T-helper 1 cell treated with Interleukin-12 subunit alpha and Interleukin-12 subunit beta and Interleukin-4 antibody, amounts not matched to agents 30 μg/mL and 1 μg/mL, for 36 hours (primary cell): ENCODE data around the gene GALK2.

Experiments
- H3K27ac Mint-ChIP-seq: one replicate; pipeline ENCODE4 v1.8.0; 2021; ENCODE audit warnings: mild to moderate bottlenecking, mixed read lengths
- H3K27me3 Mint-ChIP-seq: one replicate; pipeline ENCODE4 v1.8.0; 2021; ENCODE audit warnings: low read depth, mixed read lengths
- H3K36me3 Mint-ChIP-seq: one replicate; pipeline ENCODE4 v1.8.0; 2021; ENCODE audit warnings: low read depth, mixed read lengths
- H3K4me1 Mint-ChIP-seq: one replicate; pipeline ENCODE4 v1.8.0; 2021; ENCODE audit warnings: low read depth, mixed read lengths
- H3K4me3 Mint-ChIP-seq: one replicate; pipeline ENCODE4 v1.8.0; 2021; ENCODE audit warnings: mild to moderate bottlenecking, moderate library complexity, mixed read lengths
- H3K9me3 Mint-ChIP-seq: one replicate; pipeline ENCODE4 v1.8.0; 2021; ENCODE audit warnings: mixed read lengths

GALK2 gene

DNA sequence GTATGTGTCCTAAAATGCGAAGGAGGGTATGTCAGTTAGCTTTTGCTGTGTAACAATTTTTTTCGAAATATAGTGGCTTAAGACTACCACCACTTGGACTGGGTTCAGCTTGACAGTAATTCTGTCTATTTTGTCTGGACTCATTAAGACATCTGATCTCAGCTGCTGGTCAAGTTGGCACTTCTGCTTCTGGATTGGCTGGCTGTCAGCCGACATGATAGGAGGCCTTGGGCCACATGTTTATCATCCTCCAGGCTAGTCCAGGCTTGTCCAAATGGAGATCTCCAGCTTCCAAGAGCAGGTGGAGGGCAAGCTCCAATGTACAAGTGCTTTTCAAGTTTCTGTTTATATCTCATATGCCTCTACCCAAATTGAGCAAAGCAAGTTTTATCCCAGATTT lies 95.9 kb downstream of the GALK2 start:
- no peaks in the 10 kb centered on the region for H3K9me3 Mint-ChIP-seq
- no peak overlapping the region for H3K27ac Mint-ChIP-seq
- H3K36me3 Mint-ChIP-seq: peaks cover 5% of the 10 kb centered on the region
- no peaks in the 10 kb centered on the region for H3K27me3 Mint-ChIP-seq
- H3K4me1 Mint-ChIP-seq: peaks cover 5% of the 10 kb centered on the region
- no peak overlapping the region for H3K4me3 Mint-ChIP-seq

DNA sequence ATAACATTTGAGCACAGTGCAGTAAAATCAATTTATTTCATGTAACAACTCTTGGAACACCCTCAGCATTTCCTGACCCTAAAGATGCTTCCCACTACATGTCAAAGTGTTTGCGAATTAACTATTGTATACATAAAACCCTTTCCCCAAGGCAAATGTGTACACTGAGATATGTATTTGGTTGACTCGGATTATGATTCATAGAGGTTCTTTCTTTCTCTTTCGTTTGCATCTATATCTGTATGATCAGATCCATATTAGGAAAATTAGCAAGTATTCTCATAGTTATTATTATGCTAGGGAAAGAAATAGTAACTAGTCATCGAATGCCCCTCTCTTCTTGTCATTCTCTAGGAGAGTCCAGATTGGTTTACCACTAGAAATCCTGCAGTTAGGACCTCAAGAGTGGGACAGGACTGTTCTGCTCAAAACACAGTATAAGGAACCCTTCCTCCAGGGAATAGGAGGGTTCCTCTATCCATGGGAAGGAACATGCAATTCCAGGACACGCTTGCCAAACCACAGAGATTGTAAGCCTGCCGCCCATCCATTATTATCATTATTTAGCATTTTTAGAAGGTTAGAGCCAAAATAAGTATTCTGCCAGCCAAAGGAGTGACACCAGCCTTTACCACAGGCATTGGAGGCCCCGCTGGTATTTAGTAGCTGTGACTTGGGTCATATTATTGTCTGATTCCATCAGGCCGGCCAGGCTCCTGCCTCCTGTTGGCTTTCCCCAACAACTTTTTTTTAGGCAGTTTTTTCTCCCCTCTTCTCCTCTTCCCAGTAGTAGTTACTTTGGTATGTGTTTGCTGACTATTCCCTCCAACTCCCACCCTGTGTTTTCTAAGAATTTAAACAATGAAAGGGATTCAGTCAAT lies 100.7 kb downstream of the GALK2 start:
- H3K4me1 Mint-ChIP-seq: peaks cover 5% of the 10 kb centered on the region
- no peaks in the 10 kb centered on the region for H3K9me3 Mint-ChIP-seq
- no peak overlapping the region for H3K4me3 Mint-ChIP-seq
- H3K27ac Mint-ChIP-seq: no peak overlapping the region
- no peaks in the 10 kb centered on the region for H3K27me3 Mint-ChIP-seq
- H3K36me3 Mint-ChIP-seq: peaks cover 8% of the 10 kb centered on the region

DNA sequence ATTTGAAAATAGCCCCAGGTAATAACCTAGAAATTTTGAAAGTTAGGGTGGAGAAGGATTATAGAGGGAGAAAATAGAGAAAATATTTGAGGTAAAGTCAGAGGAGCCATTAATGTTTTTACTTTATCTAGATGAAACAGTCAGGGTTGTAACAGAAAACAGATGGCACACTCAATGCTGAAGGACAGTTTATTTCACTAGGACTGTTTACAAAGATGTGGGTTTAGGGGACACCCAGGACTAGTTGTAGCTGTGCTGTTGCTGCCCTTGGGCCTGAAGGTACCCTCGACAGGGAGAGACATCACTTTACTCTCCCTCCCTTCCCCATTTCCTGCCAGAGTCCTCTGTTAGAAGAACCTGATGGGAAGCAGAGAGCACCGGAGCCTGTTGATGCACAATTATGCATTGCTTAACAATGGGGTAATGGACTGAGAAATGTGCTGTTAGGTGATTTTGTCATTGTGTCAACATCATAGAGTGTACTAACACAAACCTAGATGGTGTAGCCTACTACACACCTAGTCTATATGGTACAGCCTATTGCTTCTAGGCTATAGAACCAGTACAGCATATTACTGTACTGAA lies 103.8 kb downstream of the GALK2 start:
- no peak overlapping the region for H3K4me3 Mint-ChIP-seq
- peaks cover 4% of the 10 kb centered on the region for H3K36me3 Mint-ChIP-seq
- peaks cover 5% of the 10 kb centered on the region for H3K4me1 Mint-ChIP-seq
- no peaks in the 10 kb centered on the region for H3K9me3 Mint-ChIP-seq
- H3K27ac Mint-ChIP-seq: no peak overlapping the region
- H3K27me3 Mint-ChIP-seq: no peaks in the 10 kb centered on the region

DNA sequence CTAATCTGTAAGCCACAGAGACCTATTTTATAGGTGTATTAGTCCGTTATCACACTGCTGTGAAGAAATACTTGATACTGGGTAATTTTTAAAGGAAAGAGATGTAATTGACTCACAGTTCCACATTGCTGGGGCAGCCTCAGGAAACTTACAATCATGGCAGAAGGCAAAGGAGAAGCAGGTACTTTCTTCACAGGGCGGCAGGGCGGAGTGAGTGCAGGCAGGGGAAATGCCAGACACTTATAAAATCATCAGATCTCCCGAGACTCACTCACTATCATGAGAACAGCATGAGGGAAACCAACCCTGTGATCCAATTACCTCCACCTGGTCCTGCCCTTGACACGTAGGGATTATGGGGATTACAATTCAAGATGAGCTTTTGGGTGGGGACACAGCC lies 108.7 kb downstream of the GALK2 start:
- peaks cover 18% of the 10 kb centered on the region for H3K36me3 Mint-ChIP-seq
- H3K4me1 Mint-ChIP-seq: no peaks in the 10 kb centered on the region
- H3K27ac Mint-ChIP-seq: no peak overlapping the region
- no peaks in the 10 kb centered on the region for H3K9me3 Mint-ChIP-seq
- no peaks in the 10 kb centered on the region for H3K27me3 Mint-ChIP-seq
- no peak overlapping the region for H3K4me3 Mint-ChIP-seq

DNA sequence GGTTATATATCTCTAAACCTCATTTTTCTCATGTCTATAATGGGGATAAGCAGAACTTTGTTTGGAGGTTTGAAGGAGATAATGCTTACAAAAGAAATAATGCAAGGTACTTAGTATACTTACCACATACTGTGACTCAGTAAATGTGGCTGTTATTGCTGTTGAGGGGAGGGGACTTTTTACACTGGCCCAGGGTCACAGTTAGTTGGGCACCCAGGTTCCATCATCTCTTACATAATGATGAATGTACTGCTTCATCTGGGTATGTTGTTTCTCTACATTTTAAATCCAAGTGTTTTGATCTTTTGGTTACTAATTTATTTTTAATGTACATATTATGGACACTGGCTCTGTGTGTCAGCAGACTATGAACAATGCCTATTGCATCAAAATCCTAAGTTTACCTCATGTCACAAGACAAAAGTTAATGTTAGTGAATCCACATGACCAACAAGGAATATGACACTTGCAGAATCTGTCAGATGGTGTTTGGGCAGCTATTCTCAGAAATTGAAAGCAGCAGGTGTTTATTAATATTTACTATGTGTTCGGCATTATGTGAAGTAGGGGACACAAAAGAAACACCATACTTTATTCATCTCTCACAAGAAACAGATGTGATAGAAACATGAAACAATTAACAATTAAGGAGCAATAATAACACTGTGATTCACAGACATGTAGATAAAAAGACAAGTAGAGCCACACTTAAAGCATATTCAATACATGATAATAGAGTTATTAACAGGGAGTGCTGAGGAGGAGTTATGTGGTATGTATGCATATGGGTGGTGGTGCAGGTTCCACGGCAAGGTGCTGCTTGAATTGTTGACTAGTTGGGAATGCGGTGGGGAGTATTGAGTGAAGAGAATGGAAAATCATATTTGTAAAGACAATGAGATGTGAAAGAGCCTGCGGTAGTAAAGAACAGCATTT lies 109.7 kb downstream of the GALK2 start:
- H3K36me3 Mint-ChIP-seq: peaks cover 26% of the 10 kb centered on the region
- H3K9me3 Mint-ChIP-seq: peaks cover under 1% of the 10 kb centered on the region
- no peak overlapping the region for H3K4me3 Mint-ChIP-seq
- no peaks in the 10 kb centered on the region for H3K27me3 Mint-ChIP-seq
- no peaks in the 10 kb centered on the region for H3K4me1 Mint-ChIP-seq
- no peak overlapping the region for H3K27ac Mint-ChIP-seq

DNA sequence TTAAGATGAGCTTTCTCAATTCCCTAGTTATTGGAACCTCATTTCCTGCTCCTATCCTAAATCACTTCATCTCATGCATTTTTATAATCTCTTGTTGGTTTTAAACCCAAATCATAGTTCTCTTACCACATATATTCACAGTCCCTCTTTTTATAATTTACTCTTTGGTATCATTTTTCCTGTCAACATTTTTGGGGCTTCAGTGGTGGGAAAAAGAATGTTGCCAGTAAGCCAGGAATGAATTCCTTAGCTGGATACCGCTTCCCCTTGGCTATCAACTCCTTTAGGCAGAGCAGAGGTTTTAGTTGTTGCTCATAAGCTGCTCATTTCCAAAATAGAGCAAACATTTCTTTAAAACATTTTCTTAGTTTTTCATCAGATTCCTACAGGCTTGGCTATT lies 112.3 kb downstream of the GALK2 start:
- Mint-ChIP-seq H3K27ac (no peak overlapping the region), H3K36me3 (peaks cover 47% of the 10 kb centered on the region), H3K4me1 (peaks cover 8% of the 10 kb centered on the region), H3K9me3 (peaks cover 6% of the 10 kb centered on the region), H3K4me3 (no peak overlapping the region), H3K27me3 (no peaks in the 10 kb centered on the region)

DNA sequence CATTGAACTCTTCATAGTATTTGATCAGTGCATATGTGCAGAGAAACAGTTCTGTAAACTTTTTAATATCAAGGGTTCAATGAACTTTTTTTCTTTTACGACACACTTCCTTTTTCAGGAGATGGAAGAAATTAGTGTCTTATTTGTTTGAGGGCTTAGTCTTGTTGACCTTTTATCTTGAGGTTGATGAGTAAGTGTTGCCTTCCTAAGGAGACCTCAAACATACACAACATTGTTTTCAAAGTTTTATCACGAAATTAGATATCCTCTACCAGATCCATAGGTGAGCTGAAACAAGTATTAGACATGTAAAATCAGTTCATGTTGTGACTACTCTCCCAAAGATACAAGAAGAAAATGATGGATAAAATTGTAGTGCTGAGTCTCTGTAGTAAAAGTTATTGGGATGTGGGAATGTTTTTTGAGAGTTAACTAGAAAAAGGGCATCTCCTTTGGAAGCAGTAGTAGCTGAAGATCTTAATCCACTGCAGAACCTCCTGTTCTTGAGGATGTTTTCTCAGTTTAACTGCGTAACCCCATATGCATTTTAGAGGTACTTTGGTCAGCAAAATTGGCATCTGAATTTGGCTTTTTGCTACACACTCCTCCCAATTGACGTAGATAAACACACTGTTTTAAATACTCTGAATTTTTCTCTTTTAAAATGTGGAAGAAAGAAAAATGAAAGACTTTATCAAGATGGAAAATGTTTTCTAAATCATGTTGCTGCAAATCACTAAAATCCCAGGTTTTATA lies 116.8 kb downstream of the GALK2 start:
- peaks cover 22% of the 10 kb centered on the region for H3K4me1 Mint-ChIP-seq
- peak overlapping the region; percentile 50 for H3K27ac Mint-ChIP-seq

DNA sequence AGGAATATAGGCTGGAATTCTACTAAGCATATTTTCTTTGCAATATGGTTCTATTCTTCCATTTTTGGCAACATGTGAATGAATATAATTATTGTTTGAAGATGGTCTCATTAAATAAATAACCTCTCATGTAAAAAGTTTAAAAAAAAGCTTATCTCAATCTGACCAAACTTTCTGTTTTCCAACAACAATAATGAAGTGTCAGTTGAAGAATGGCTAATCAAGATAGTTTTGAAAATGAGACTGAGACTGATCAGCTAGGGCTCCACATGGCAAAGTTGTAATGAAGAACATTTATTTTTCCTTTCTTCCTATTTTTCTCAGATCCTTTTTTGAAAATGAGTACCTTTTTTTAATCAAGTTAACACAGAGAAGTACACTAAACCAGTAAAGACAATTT lies 117.4 kb downstream of the GALK2 start:
- peaks cover 59% of the 10 kb centered on the region for H3K36me3 Mint-ChIP-seq
- H3K4me1 Mint-ChIP-seq: peaks cover 23% of the 10 kb centered on the region
- no peaks in the 10 kb centered on the region for H3K27me3 Mint-ChIP-seq
- no peak overlapping the region for H3K4me3 Mint-ChIP-seq
- peaks cover 6% of the 10 kb centered on the region for H3K9me3 Mint-ChIP-seq
- no peak overlapping the region for H3K27ac Mint-ChIP-seq

More for the DNA sequence above, 116.8 kb downstream of the GALK2 start:
- Mint-ChIP-seq H3K4me3 (no peak overlapping the region), H3K27me3 (no peaks in the 10 kb centered on the region), H3K9me3 (peaks cover 6% of the 10 kb centered on the region), H3K36me3 (peaks cover 59% of the 10 kb centered on the region)

DNA sequence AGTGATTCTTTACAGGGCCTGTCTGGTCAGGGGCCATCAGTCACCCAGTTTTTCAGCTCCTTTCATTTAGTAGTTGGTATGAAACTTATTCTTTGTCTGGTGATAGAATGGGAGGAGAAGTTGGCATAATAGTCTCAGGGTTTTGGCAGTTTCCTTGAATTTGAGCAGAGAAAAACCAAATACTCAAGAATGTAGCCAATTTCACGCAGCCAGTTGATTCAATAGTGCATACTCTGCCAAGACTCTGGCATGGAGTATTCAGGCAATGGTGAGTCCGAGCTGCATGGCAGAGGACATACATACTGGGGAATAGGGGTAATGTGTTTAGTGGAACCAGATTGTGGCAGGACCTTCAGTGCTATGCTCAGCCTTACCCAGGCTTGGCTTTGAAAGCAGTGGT lies 118.3 kb downstream of the GALK2 start:
- no peaks in the 10 kb centered on the region for H3K27me3 Mint-ChIP-seq
- no peak overlapping the region for H3K4me3 Mint-ChIP-seq
- no peak overlapping the region for H3K27ac Mint-ChIP-seq
- peaks cover 6% of the 10 kb centered on the region for H3K9me3 Mint-ChIP-seq
- peaks cover 23% of the 10 kb centered on the region for H3K4me1 Mint-ChIP-seq
- H3K36me3 Mint-ChIP-seq: peaks cover 61% of the 10 kb centered on the region

DNA sequence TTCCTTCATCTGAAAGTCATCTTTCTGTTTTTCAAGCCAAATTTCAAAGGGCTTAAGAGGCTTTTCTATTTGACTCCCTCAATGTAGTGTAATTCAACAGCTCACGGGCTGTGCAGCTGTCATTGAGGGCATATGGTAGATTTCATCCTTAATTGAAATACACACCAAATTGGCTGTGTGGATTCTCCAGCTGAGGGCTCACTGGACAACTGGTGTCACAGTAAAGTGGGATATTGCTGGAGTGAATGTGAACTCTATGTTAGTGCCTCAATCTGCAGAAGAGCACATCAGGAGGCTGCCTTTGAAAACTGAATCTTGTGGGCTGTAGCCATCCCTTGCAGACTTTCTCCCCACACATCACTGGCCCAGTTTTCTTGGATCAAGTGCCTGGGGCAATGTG lies 120.1 kb downstream of the GALK2 start:
- Mint-ChIP-seq H3K9me3 (peaks cover 2% of the 10 kb centered on the region), H3K4me3 (no peak overlapping the region), H3K36me3 (peaks cover 57% of the 10 kb centered on the region), H3K27ac (no peak overlapping the region), H3K27me3 (no peaks in the 10 kb centered on the region), H3K4me1 (peaks cover 23% of the 10 kb centered on the region)

DNA sequence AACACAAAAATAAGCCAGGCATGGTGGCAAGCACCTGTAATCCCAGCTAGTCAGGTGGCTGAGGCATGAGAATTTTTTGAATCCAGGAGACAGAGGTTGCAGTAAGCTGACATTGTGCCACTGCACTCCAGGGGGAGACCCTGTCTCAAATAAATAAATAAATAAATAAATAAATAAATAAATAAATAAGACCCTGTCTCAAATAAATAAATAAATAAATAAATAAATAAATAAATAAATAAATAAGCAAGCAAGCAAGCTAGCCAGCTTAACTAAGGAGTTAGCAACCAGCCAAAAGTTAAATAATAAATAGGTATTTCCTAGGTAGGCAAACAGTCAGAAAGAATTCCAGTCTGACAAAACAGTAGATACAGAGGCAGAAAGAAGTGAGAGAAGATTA lies 123.9 kb downstream of the GALK2 start:
- H3K4me1 Mint-ChIP-seq: peaks cover 6% of the 10 kb centered on the region
- H3K9me3 Mint-ChIP-seq: peaks cover 6% of the 10 kb centered on the region
- H3K27ac Mint-ChIP-seq: no peak overlapping the region
- no peaks in the 10 kb centered on the region for H3K27me3 Mint-ChIP-seq
- H3K36me3 Mint-ChIP-seq: peaks cover 49% of the 10 kb centered on the region
- H3K4me3 Mint-ChIP-seq: no peak overlapping the region

DNA sequence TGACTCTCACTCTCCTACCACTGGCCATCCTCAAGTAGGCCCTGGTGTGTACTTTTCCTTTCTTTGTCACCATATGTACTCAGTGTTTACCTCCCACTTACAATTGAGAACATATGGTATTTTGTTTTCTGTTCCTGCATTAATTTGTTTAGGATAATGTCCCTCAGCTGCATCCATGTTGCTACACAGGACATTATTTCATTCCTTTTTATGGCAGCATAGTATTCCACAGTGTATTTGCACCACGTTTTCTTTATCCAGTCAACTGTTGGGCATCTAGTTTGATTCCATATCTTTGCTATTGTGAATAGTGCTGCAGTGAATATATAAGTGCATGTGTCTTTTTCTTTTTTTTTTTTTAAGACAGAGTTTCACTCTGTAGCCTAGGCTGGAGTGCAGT lies 126.2 kb downstream of the GALK2 start:
- Mint-ChIP-seq H3K27ac (no peak overlapping the region), H3K9me3 (peaks cover 11% of the 10 kb centered on the region)

DNA sequence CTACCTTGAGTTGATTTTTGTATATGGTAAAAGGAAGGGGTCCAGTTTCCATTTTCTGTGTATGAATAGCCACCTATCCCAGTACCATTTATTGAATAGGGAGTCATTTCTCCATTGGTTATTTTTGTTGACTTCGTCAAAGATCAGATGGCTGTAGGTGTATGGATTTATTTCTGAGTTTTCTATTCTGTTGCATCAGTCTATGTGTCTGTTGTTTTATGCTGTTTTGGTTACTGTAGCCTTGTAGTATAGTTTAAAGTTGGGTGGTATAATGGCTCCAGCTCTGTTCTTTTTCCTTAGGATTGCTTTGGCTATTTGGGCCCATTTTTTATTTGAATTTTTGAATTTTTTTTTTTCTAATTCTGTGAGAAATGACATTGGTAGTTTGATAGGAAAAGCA lies 127.5 kb downstream of the GALK2 start:
- Mint-ChIP-seq H3K9me3 (peaks cover 11% of the 10 kb centered on the region), H3K4me3 (no peak overlapping the region), H3K27me3 (no peaks in the 10 kb centered on the region), H3K4me1 (peaks cover 3% of the 10 kb centered on the region), H3K27ac (no peak overlapping the region), H3K36me3 (peaks cover 44% of the 10 kb centered on the region)

More for the DNA sequence above, 126.2 kb downstream of the GALK2 start:
- peaks cover 9% of the 10 kb centered on the region for H3K4me1 Mint-ChIP-seq
- H3K27me3 Mint-ChIP-seq: no peaks in the 10 kb centered on the region
- no peak overlapping the region for H3K4me3 Mint-ChIP-seq
- peaks cover 52% of the 10 kb centered on the region for H3K36me3 Mint-ChIP-seq

DNA sequence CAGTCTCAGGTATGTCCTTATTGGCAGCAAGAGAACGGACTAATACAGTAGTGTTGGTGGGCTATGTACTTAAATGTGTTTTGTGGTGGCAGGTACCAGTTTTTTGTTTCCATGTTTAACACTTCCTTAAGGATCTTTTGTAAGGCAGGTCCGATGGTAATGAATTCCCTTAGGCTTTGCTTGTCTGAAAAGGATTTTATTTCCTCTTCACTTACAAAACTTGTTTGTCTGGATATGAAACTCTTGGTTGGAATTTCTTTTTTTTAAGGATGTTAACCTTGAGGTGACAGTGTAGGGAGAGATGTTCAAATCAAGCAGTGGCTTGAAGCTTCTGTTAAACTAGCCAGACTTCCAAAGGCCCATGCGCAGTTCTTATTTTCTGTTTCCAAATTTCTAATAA lies 130.8 kb downstream of the GALK2 start:
- Mint-ChIP-seq H3K4me3 (no peak overlapping the region), H3K9me3 (peaks cover 11% of the 10 kb centered on the region), H3K4me1 (peaks cover 5% of the 10 kb centered on the region), H3K27me3 (no peaks in the 10 kb centered on the region), H3K27ac (no peak overlapping the region), H3K36me3 (peaks cover 35% of the 10 kb centered on the region)
